NCI-H2107 (cell line): Measurements from ENCODE around the gene ELFN2.

ENCODE experiments used
- DNase-seq: peaks from one replicate; lab custom pipeline; 2025; lab: John Stamatoyannopoulos, UW

Gene ELFN2

DNA sequence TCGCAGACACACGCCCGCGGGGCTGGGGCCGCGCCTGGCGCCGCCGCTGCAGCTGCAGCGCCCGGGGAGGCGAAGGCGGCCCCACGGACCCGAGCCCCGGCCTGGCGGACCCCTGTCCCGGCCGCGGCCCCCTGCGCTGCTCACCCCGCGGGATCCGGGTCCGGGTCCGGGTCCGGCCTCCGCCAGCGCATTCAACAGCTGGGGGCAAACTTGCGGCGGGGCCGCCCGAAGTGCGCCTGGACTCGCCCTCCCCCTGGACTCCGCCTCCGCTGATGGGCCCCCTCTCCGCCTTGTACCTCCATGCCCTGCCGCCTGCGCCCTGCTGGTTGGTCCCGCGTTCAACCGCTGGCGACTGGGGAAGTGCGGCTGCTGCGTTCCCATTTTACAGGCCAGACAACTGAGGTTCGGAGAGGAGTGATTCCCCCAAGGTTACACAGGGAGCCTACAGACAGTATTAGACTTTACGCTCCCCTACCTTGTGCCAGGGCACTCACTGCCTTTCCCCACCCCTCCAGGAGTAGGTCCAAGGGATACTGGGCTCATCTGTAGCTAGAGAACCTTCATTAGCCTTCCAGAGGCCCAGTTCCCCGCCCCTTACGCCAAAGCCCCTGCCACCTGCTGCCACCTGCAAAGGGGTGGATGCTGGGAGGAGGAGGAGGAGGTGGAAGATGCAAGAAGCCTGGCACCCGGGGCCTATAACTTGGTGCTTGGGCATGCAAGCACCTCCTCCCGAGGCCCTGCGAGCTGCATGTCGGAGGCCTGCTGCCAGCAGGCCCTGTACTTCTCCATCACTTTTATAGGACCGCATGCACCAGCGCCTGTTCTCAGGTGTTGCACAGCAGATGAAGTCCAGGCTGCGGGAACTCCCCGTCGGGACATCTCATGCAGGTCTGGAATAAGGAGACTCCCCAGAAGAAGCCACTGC, 694 bp upstream of the ELFN2 start:
- no peak for DNase-seq

DNA sequence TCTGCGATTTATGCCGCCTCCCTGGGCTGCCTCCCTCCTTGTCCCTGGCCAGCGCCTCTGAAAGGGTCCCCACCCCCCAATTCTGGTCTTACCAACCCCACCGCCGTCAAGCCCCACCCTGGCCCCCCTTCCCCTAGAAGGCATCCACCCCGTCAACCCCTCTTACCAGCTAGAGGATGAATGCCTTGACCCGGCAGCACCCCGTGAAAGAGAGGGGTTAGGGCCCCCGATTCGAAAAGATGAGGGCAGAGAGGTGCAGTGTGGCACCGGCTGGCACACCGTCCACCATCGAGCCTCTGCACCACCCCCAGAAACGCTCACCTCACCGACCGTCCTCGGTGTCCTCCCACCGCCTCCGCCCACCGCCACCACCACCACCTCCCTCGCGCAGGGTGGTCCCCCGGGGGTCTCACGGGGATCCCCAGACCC, 559 bp downstream of the ELFN2 start:
- no peak for DNase-seq

DNA sequence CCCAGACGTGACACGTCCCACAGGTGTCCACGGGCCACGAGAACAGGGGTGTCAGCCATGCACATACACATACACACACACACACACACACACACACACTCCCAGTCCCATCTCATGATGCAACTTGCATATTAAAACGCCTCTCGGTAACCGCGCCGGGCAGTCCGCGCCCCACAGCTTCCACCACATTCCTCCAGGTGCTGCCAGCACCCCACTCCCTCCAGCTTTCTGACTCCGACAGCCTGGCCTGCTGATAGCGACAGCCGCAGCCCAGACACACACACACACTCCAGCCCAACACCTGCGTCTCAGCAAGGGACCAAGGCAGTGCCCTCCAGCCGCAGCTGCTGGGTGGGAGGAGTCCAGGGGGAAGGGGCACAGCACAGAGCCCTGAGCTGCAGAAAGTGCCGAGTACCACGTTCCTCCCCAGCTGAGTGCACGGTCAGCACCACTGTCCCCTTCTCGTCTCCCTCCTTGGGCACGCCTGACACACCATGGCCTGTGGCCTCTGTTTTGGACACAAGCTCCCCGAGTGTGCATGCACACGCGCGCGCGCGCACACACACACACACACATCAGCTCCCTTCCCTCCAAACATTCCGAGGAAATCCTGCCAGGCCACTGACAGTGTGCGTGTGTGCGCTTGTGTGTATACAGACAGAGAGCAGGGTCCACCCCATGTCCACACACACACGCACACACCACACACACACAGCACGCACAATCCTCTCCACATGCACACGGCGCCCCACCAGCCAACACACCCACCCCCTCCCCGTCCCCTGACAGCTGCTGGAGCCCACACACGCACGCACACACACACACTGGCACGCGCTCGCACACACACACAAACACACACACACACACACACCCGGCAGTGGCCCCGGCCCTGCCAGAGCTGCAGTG, 1.2 kb downstream of the ELFN2 start:
- DNase-seq = peak; percentile 31

DNA sequence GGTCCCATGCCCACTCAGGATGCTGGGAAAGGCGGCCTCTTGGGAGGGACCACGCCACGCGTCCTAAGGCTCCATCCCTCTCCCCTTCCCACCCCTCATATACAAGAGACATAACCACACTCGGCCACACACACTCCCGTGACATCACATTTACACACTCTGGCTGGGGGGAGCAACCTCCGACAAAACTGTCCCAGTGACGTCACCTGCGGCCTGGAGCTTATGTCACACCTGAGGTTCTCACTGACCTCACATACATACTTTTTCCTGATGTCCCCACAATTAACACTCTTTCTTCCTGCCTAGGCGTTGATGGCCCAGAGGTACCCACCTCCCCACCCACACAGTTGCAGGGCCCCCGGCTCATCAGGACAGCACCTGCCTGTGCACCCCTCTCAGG, 1.9 kb downstream of the ELFN2 start:
- DNase-seq = no peak

DNA sequence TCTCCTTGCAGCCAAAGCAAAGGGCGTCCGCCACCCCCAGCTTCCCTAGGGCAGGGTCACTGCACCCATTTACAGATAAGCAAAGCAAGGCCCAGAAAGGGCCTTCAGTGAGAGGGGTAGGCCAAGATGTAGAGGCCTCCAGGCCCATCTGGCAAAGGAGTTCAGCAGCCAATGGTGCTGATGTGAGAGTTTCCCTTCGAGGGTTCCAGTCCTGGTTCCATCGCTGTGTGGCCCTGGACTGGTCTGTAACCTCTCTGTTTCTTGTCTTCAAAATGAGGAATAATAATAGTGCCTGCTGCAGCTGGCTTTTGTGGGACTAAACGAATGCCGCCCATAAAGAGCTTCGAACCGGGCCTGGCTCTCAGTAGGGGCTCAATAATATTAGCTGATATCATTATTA, 4.0 kb downstream of the ELFN2 start:
- DNase-seq = no peak

DNA sequence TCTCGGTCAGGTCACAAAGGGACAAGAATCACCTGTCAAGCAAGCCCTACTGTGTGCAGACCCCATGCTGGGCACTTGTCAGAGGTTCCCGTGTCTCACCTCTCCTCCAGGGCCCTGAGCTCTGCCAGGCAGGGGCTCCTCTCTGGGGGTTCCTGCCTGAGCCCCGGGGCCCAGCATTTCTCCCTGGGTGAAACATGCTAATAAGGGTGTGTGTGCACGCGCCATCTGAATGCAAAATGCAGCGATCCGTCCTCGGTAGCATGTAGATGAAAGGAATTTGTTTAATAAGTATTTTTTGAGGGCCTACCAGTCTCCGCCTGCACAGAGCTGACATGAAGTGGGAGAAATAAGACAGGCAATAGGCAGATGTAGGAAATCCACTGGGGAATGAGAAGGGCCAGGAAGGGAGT, 5.8 kb downstream of the ELFN2 start:
- no peak for DNase-seq

DNA sequence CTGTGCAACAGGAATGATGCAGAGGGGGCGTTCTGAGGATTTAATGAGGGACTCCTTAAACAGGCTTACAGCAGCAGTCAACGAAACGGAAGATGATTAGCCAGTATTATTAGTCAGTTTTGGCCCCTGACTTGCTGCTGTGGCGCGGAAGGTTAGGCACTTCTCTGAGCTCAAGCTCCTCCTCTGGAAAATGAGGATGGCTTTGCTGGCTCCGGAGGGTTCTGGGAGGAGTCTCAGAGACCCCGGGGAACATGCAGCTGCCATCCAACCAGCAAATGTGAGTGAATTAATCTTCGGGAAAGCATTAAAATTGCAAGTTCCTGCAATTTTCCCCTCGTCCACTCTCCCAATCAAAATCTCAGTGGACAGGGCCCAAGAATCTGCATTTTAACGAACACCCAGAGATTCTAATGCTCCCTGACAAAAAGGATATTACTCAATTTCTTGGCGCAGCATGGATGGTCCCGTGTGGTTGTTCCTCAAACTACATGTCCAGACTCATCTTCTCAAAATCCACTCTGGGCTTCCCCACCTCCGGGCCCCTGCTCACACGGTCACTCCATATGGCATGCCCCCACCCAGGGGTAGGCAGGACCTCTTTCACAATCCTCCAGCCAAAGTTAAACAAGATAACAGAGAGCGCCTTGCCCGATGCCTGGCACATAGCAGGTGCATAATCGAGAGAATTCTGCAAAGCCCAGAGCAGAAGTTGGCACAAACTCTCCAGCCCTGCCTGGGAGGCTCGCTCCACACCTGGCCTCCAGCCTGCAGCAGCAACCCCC, 6.4 kb downstream of the ELFN2 start:
- DNase-seq = no peak

DNA sequence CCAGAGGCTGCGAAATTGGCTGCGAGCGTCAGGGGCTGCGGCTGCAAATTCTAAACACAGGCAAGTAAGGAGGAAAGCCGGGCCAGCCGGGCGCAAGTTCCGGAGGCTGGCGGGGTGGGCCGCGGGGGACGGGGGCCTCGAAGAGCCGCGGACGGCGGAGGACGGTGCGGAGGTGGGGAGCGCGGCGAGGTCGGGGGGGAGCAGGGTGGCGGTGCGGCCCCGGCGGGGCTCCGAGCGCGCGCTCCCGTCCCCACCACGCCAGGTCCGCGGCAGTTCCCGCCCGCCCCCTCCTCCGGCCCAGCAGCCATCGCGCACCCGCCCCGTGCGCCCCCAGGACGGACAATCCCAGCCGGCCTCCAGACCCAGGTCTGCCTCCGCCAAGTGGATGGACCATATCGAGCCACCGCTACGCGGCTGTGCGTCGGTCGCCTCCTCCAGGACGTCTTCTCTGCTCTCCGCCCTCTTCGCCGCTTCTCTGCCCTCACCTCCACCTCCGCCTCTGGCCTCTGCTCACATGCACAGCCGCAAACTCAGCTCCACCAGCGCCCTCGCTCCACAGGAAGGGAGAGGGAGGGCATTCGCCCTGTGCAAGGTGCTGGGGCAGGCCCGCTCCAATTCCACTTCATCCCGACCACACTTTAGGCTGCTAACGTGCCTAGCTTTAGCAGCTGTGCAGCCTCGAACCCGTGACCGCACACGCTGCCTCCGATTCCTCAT, 7.2 kb downstream of the ELFN2 start:
- no peak for DNase-seq

DNA sequence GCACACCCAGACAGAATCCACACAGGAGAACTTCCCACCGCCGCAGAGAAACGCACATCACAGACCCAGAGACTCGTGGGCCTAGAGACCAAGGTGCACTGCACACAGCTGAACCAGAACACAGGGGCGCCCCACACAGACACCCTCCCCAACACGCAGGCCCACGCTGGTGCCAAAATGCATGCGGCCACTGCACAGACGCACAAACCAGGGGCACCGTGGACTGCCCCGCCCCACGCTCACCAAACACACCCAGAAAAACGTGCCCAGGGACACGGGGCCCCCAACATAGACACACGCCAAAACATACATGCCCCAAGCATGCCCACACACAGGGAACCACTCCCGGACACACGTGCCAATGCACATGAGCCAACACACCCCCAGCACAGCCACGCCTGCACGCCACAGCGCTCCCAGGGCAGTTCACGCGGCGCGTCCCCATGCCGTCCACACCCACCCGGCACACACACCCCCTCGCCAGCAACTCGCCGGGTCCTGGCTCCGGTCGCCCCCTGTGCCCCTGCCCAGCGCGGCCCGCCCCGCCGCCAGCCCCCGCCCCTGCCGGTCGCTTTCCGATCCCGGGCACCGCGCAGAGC, 7.8 kb downstream of the ELFN2 start:
- DNase-seq = no peak

DNA sequence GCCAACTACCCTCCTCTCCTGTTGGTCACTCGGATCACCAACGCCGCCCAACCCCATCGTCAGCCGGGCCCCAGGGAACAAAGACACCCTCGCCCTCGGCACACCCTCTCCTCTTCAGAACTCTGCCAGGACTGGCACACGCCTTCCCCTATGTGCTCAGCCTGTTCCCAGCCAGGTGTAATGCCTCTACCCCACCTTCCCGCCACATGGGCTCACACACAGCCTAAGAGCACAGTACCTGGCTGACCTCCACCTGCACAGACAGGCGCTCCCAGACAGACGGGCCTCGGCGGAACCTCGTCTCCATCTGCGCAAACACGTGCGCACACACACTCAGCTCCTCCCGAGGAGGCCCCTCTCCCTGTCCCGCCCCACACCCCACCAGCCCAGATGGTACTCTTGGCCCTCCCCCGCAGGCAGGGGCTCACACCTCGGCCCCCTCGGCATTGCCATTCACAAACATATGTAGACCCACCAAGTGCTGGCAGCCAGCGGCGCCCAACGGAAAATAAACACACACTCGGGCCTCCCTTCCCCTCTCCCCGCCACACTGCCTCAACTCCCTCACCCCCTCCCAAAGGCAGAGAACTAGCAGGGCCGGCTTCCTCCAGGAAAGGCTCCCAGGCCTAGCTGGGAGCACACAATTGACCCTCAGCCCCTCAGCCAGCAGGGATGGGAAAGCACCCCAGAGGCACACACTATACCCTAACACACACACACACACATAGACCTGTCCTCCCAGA, 8.5 kb downstream of the ELFN2 start:
- DNase-seq = no peak

DNA sequence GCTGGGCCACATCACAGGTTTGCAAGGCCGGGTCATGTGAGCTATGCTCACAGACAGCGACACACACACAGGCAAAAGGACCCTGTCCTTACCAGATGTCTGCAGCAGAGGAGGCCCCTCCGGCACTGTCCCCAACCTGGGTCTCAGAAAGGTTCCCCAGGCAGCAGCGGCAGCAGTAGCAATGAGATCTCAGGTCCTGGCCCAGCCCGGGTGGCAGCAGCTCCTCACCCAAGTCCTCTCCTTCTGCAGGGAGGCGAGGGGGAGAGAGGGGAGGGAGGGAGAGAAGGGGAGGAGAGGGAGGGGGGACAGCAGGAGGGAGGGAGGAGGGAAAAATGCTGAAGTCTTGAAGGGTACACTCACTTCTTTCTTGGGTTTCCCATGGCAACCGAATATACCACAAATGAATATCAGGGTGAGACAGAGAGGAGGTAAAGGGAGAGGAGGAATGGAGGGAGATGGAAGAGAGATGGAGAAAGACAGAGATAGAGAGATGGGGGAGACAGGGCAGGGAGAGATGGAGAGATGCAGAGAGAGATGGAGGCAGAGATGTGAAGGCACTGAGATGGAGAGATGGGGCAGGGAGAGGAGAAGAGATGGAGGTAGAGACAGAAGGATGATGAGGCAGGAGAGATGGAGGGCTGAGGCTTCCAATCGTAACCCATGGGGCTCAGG, 9.5 kb downstream of the ELFN2 start:
- no peak for DNase-seq

DNA sequence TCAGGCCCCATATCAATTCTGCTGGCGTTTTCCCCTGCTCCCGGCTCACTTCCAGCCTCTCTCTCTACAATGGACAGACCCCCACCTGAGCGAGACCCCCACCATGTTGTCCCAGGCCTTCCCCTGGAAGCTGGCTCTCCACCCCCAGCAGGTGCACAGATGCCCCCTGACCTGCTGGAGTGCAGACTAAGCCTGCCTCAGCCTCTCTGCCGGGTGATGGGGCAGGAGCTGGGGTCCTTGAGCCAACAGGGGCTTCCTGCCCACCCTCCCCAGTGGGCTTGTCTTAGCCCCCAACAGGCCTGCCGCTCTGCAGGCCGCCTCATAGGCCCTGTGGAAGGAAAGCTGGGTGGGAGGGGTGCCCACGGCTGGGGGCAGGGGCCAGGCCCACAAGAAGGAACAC, 10.0 kb downstream of the ELFN2 start:
- DNase-seq = no peak

DNA sequence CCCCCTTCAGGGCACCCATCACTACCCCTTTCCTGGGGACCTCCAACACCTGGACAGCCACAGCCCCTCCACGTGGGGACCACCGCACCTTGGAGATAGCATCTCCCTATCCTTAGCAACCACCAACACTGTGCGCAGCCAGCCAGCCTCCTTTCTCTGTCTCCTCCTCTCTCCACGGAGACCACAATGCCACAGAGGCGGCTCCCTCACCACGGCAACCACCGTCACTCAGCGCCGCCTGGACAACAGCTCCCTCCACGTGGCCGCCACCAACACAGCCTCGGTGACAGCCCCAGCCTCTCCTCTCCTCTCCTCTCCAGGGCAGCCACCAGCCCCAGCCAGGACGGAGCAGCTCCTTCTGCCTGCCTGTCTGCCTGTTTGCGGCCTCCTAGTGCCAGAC, 10.5 kb downstream of the ELFN2 start:
- DNase-seq = no peak

DNA sequence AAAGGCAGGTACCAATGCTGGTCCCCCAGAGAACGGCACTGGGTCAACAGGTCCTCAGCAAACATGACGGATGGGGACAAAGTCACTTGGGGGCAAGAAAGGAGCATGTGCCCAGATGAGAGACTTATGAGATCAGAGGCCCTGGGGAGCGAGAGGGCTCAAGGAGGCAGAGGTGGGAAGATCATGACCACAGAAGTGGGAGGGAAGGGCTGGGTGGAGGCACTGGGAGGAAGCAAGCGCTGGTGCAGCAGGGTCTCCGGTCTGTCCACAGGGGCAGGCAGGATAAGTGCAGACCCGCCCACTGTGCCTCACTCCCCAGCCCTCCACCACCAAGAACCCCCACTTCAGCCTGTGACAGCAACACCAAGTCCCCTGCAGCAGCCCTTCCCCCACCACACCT, 10.9 kb downstream of the ELFN2 start:
- DNase-seq = no peak

DNA sequence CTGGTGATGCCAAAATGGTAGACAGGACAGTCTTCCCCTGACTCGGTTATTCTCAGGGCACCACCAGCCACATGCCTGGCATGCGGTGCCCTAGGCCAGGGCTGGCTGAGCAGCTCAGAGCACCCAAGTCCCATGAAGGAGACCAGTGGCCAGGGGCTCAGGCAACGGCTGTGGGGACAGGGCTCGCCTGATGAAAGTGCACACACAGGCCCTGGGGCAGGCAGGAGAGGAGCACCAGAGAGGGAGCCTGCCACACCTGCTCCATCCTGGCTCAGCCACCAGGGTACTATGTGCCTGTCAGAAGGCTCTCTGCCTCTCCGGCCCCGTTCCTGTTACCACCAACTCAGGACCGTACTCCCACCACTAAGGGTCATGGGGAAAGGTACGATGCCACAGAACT, 12.1 kb downstream of the ELFN2 start:
- DNase-seq = no peak

DNA sequence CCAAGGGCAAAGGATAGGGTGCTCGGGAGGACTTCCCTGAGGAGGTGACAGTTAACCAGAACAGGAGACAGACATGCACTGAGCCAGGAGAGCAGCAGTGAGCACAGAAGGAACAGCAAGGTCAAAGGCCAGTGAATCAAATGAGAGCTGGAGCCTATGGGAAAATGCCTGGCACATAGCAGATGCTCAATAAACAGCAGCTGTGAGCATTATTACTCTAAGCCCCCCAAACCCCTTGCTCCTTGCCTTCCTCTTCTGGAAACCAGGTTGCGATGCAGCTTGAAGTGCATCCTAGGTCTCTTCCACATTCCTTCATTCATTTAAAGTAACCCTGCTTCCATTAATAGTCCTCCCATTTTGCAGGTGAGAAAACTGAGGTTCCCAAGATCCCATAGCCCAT, 13.0 kb downstream of the ELFN2 start:
- DNase-seq = no peak

DNA sequence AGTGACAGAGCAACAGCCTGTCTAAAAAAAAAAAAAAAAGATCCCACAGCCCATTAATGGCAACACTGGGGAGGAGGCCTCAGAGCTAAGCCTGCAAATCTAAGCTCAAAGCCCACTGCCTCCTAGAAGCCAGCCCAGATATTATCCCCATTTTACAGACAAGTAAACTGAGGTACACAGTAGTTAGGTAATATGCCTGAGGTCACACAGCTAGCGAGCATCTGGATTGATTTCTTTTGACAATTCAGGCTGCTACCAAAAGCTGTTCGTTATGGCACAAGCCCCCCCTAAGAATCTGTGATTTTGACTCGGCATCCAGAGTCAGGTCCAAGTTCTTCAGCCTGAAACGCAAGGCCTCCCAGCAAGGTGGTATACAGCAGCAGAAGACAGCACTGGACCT, 13.7 kb downstream of the ELFN2 start:
- DNase-seq = no peak

DNA sequence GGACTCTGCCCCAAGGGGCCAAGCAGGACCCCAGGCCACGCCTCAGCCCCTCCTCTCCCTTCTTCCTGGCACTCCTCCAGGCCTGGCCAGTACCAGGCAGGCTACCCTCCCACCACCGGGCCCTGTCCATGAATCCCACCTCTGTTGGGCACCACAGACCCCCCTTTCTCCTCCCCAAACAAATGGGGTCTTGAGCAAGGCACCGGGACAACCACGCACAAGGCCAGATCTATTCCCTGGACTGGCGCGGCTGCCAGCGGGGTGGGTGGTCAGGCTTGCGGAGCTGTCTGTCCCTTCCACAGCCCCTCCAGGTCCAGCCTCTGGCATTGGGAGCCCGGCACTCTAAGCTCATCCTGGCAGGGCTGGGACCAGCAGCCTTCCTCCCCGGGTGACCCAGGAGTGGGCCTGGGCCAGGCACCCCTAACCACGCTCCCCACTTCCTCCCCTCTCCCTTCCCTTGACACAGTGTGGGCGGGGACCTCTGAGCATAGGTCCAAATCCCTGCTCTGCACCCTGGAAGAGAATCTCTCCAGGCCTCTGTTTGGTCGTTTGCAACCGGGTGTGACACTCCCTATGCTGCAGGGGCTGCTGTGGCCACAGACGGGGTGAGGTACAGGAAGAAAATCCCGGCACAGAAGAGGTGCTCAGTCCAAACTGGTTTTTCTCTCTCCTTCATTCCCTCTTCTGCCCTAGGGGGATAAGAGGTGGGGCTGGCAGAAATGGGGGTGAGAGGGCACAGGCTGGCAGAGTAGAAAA, 14.6 kb downstream of the ELFN2 start:
- no peak for DNase-seq

DNA sequence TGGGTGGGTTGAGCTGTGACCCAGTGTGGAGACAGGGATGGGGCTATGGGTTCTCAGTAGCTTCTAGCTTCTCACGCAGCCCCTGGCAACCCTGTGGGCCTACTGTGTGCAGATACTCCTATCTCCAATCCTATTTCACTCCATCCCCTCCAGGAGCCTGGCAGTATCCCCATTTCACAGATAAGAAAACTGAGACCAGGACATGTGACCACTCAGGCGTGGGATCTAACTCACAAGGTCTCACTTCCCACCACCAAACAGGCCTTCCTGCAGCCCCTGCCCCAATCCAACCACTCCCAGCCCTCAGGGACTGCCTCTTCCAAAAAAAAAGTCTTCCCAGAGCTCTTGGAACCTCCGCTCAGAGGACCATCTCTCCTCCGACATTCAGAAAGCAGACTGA, 15.6 kb downstream of the ELFN2 start:
- no peak for DNase-seq
